GM23338 (cell line): ENCODE measurements around the gene LMOD3. TPM values are rescaled to one million over a fixed set of nuclear protein-coding genes. Genes with fewer than 3 reads are reported as not detected.

Experiments
- ATAC-seq: fragments of 200-7000 bp; cut with Tn5 transposase; 3 replicates; pipeline ENCODE4 v1.9.1; 2020
- DNase-seq: peaks from one replicate; pipeline ENCODE4 v3.0.0-alpha.2; 2015; ENCODE audit warnings: low spot score
- H2AFZ ChIP-seq: fragments of 200-600 bp; sonication (generic); 2 replicates; pipeline ENCODE4 v1.8.0; 2016; ENCODE audit warnings: antibody characterized with exemption, mild to moderate bottlenecking, moderate library complexity
- H3F3A ChIP-seq: fragments of 200-600 bp; sonication (generic); replicated peaks from 2 replicates; pipeline ENCODE4 v1.8.0; 2017; ENCODE audit warnings: antibody characterized with exemption, mixed run types, low read depth
- H3K27ac ChIP-seq: fragments of 200-600 bp; sonication (generic); 2 replicates; pipeline ENCODE4 v1.6.1; 2016; ENCODE audit warnings: low read depth
- H3K27me3 ChIP-seq: fragments of 200-600 bp; sonication (generic); 2 replicates; pipeline ENCODE4 v1.8.0; 2016; ENCODE audit warnings: mild to moderate bottlenecking, mixed run types, moderate library complexity; ENCODE audit not compliant: insufficient read depth
- H3K36me3 ChIP-seq: fragments of 200-600 bp; sonication (generic); 2 replicates; pipeline ENCODE4 v1.8.0; 2016; ENCODE audit warnings: mild to moderate bottlenecking; ENCODE audit not compliant: insufficient read depth
- H3K4me1 ChIP-seq: fragments of 200-600 bp; sonication (generic); 2 replicates; pipeline ENCODE4 v1.8.0; 2016; ENCODE audit warnings: mild to moderate bottlenecking, moderate library complexity; ENCODE audit not compliant: insufficient read depth
- H3K4me2 ChIP-seq: fragments of 200-600 bp; sonication (generic); 2 replicates; pipeline ENCODE4 v1.7.1; 2017; ENCODE audit warnings: mixed run types
- H3K4me3 ChIP-seq: fragments of 200-600 bp; sonication (generic); 2 replicates; pipeline ENCODE4 v1.6.1; 2016; ENCODE audit warnings: mixed run types
- H3K79me2 ChIP-seq: fragments of 200-600 bp; sonication (generic); replicated peaks from 2 replicates; pipeline ENCODE4 v1.8.0; 2017; ENCODE audit warnings: mild to moderate bottlenecking; ENCODE audit not compliant: insufficient read depth
- H3K9me2 ChIP-seq: fragments of 200-600 bp; sonication (generic); 2 replicates; pipeline ENCODE4 v1.8.0; 2017; ENCODE audit not compliant: insufficient read depth
- H4K20me1 ChIP-seq: fragments of 200-600 bp; sonication (generic); replicated peaks from 2 replicates; pipeline ENCODE4 v1.8.0; 2017; ENCODE audit warnings: mild to moderate bottlenecking; ENCODE audit not compliant: insufficient read depth
- H3K27ac Mint-ChIP-seq: 2 replicates; pipeline ENCODE4 v1.8.0; 2020; ENCODE audit warnings: inconsistent platforms, mild to moderate bottlenecking, moderate library complexity, mixed read lengths
- H3K27me3 Mint-ChIP-seq: 3 replicates; pipeline ENCODE4 v1.8.0; 2022; ENCODE audit warnings: low read depth, mild to moderate bottlenecking, moderate library complexity, mixed read lengths, inconsistent platforms; ENCODE audit not compliant: insufficient read depth, poor library complexity
- H3K36me3 Mint-ChIP-seq: 3 replicates; pipeline ENCODE4 v1.8.0; 2021; ENCODE audit warnings: low read depth, mild to moderate bottlenecking, inconsistent platforms, moderate library complexity, mixed read lengths
- H3K4me1 Mint-ChIP-seq: 3 replicates; pipeline ENCODE4 v1.8.0; 2020; ENCODE audit warnings: mild to moderate bottlenecking, inconsistent platforms, mixed read lengths
- H3K4me3 Mint-ChIP-seq: 3 replicates; pipeline ENCODE4 v1.8.0; 2021; ENCODE audit warnings: moderate library complexity, mild to moderate bottlenecking, inconsistent platforms, mixed read lengths
- H3K9me3 Mint-ChIP-seq: 3 replicates; pipeline ENCODE4 v1.8.0; 2020; ENCODE audit warnings: moderate library complexity, mild to moderate bottlenecking, inconsistent platforms, mixed read lengths
- EZH2 ChIP-seq: fragments of 200-600 bp; sonication (generic); IDR thresholded peaks from one replicate; pipeline ENCODE4 v1.8.0; 2017; ENCODE audit warnings: antibody characterized with exemption, mild to moderate bottlenecking, low read depth; ENCODE audit not compliant: unreplicated experiment
- EZH2phosphoT487 ChIP-seq: fragments of 200-600 bp; sonication (generic); IDR thresholded peaks from one replicate; pipeline ENCODE4 v1.8.1; 2018; ENCODE audit warnings: antibody characterized with exemption; ENCODE audit not compliant: unreplicated experiment
- NANOG ChIP-seq: IDR thresholded peaks from 2 replicates; pipeline ENCODE4 v1.6.1; 2016; ENCODE audit warnings: antibody characterized with exemption, borderline replicate concordance
- STAT1 ChIP-seq: IDR thresholded peaks from one replicate; pipeline ENCODE4 v1.6.1; 2016; ENCODE audit warnings: antibody characterized with exemption; ENCODE audit not compliant: unreplicated experiment
- ZNF114 ChIP-seq: fragments of 250-450 bp; sonication (Bioruptor Pico); IDR thresholded peaks from 2 replicates; pipeline ENCODE4 v1.5.0; 2020; ENCODE audit warnings: mild to moderate bottlenecking, moderate library complexity
- polyA plus RNA-seq: library from polyadenylated mRNA; unstranded; fragments of >200 nt; fragmentation: Nextera tagmentation; extraction: Ambion mirVana; gene quantifications from 2 replicates; pipeline ENCODE4 v1.2.1, GENCODE V29; 2016
- total RNA-seq: library from RNA; depleted of rRNA; stranded (reverse); fragments of >200 nt; shearing (Covaris generic); gene quantifications from 2 replicates; pipeline ENCODE4 v1.2.3, GENCODE V29; 2014
- TF ChIP-seq, protein P1 (sequence below): fragments of 250-450 bp; sonication (Bioruptor Pico); IDR thresholded peaks from 2 replicates; pipeline ENCODE4 v1.5.0; 2020; ENCODE audit warnings: mild to moderate bottlenecking, moderate library complexity

LMOD3 gene
- total and polyA plus RNA-seq, 2 experiments from 2014 or later: 0.06 TPM; not detected in 1

DNA sequence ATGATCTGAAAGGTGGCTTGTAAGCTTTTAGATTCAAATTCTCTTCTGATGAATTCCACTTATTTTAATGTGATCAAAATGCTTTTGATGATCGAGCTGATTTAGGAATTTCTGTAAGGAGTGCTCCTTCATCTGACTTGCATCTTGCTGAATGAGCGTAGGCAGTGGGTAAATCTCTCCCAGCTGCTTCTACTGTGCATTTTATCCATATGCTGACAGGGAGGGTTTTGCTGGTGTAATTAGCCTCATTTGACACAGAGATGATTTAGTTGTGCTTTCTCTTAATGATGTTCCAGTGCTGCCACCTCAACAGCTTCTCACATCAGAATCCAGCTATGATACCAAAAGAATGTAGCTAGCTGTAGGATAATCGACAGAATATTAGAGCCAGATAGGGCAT, 3.8 kb upstream of the LMOD3 start (continued):
- TF ChIP-seq, protein P1, sequence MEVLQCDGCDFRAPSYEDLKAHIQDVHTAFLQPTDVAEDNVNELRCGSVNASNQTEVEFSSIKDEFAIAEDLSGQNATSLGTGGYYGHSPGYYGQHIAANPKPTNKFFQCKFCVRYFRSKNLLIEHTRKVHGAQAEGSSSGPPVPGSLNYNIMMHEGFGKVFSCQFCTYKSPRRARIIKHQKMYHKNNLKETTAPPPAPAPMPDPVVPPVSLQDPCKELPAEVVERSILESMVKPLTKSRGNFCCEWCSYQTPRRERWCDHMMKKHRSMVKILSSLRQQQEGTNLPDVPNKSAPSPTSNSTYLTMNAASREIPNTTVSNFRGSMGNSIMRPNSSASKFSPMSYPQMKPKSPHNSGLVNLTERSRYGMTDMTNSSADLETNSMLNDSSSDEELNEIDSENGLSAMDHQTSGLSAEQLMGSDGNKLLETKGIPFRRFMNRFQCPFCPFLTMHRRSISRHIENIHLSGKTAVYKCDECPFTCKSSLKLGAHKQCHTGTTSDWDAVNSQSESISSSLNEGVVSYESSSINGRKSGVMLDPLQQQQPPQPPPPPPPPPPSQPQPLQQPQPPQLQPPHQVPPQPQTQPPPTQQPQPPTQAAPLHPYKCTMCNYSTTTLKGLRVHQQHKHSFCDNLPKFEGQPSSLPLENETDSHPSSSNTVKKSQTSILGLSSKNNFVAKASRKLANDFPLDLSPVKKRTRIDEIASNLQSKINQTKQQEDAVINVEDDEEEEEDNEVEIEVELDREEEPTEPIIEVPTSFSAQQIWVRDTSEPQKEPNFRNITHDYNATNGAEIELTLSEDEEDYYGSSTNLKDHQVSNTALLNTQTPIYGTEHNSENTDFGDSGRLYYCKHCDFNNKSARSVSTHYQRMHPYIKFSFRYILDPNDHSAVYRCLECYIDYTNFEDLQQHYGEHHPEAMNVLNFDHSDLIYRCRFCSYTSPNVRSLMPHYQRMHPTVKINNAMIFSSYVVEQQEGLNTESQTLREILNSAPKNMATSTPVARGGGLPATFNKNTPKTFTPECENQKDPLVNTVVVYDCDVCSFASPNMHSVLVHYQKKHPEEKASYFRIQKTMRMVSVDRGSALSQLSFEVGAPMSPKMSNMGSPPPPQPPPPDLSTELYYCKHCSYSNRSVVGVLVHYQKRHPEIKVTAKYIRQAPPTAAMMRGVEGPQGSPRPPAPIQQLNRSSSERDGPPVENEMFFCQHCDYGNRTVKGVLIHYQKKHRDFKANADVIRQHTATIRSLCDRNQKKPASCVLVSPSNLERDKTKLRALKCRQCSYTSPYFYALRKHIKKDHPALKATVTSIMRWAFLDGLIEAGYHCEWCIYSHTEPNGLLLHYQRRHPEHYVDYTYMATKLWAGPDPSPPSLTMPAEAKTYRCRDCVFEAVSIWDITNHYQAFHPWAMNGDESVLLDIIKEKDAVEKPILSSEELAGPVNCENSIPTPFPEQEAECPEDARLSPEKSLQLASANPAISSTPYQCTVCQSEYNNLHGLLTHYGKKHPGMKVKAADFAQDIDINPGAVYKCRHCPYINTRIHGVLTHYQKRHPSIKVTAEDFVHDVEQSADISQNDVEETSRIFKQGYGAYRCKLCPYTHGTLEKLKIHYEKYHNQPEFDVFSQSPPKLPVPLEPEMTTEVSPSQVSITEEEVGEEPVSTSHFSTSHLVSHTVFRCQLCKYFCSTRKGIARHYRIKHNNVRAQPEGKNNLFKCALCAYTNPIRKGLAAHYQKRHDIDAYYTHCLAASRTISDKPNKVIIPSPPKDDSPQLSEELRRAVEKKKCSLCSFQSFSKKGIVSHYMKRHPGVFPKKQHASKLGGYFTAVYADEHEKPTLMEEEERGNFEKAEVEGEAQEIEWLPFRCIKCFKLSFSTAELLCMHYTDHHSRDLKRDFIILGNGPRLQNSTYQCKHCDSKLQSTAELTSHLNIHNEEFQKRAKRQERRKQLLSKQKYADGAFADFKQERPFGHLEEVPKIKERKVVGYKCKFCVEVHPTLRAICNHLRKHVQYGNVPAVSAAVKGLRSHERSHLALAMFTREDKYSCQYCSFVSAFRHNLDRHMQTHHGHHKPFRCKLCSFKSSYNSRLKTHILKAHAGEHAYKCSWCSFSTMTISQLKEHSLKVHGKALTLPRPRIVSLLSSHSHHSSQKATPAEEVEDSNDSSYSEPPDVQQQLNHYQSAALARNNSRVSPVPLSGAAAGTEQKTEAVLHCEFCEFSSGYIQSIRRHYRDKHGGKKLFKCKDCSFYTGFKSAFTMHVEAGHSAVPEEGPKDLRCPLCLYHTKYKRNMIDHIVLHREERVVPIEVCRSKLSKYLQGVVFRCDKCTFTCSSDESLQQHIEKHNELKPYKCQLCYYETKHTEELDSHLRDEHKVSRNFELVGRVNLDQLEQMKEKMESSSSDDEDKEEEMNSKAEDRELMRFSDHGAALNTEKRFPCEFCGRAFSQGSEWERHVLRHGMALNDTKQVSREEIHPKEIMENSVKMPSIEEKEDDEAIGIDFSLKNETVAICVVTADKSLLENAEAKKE (CRISPR knock-in tag): no peak
- TF ChIP-seq EZH2 (no peak), STAT1 (no peak)

DNA sequence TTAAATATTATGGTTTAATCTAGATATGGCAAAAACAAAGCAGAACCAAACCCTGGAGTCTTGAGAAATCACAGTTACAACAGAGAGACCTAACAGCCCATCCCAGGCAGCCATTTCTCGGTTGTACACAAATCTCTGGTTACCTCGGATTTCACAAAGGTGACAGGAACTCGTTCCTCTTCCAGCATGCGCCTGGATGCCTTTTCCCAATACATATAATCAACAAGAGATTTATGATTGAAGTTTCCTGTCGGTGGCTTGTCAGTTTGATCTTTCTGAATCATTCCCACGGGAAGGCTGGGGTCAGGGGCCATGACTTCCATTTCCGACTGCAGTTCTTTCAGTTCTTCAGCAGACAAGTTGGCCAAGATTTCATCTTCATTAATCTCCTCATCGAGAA, 445 bp downstream of the LMOD3 start:
- ATAC-seq: no peak
- no peaks in the 10 kb centered on the region for H3K27me3 ChIP-seq
- Mint-ChIP-seq H3K9me3 (no peaks in the 10 kb centered on the region), H3K4me1 (peaks cover 6% of the 10 kb centered on the region; the same call in 2 of the 3 replicates), H3K36me3 (no peaks in the 10 kb centered on the region), H3K4me3 (no peak overlapping the region), H3K27ac (no peak overlapping the region), H3K27me3 (no peaks in the 10 kb centered on the region)
- no peak overlapping the region for H3K4me3 ChIP-seq
- no peak for TF ChIP-seq NANOG
- no peak for TF ChIP-seq STAT1
- no peak for TF ChIP-seq EZH2phosphoT487
- TF ChIP-seq ZNF114 (CRISPR knock-in tag): no peak
- H3K36me3 ChIP-seq: no peaks in the 10 kb centered on the region
- no peak overlapping the region for H3K27ac ChIP-seq
- H3K4me2 ChIP-seq: no peak overlapping the region
- no peaks in the 10 kb centered on the region for H3F3A ChIP-seq
- peaks cover 3% of the 10 kb centered on the region; the same call in 1 of the 2 replicates for H3K4me1 ChIP-seq
- H2AFZ ChIP-seq: no peak overlapping the region
- DNase-seq: no peak
- H3K9me2 ChIP-seq: no peaks in the 10 kb centered on the region
- H3K79me2 ChIP-seq: no peaks in the 10 kb centered on the region
- no peaks in the 10 kb centered on the region for H4K20me1 ChIP-seq
